GM12878 (cell line): ENCODE measurements around the gene LRRC55. TPM values are rescaled to one million over a fixed set of nuclear protein-coding genes. Genes with fewer than 3 reads are reported as not detected.

Experiments
- ATAC-seq: fragments of 200-7000 bp; cut with Tn5 transposase; 3 replicates; pipeline ENCODE4 v1.9.1; 2020; ENCODE audit warnings: mild to moderate bottlenecking, moderate library complexity
- BruUV-seq: library from RNA; stranded (reverse); fragments of 400-500 nt; replicated peaks from 2 replicates; lab custom pipeline; 2021; lab: Mats Ljungman, UMichigan
- CTCF ChIA-PET: fragments of 300-600 bp; sonication (Branson Sonifier 250); formaldehyde crosslinking; extraction: SDS; loops from one replicate; lab custom pipeline; 2021; ENCODE audit warnings: inconsistent platforms; lab: Yijun Ruan, JAX
- POLR2A ChIA-PET: fragments of 350-600 bp; formaldehyde crosslinking; extraction: SDS; loops from one replicate; lab custom pipeline; 2021; ENCODE audit warnings: inconsistent platforms; lab: Charles Lee
- RAD21 ChIA-PET: fragments of 300-600 bp; sonication (Branson Sonifier 250); formaldehyde crosslinking; loops from one replicate; lab custom pipeline; 2023; ENCODE audit warnings: antibody characterized with exemption; ENCODE audit not compliant: unreplicated experiment; lab: Charles Lee
- SMC1A ChIA-PET: fragments of 300-600 bp; sonication (Branson Sonifier 250); formaldehyde crosslinking; loops from one replicate; lab custom pipeline; 2023; ENCODE audit not compliant: unreplicated experiment, uncharacterized antibody; lab: Charles Lee
- DNase-seq: peaks from one replicate; pipeline ENCODE4 v3.0.0-alpha.2; 2011; ENCODE audit warnings: low read depth, low spot score
- FAIRE-seq: peaks from 3 replicates; lab custom pipeline; 2011; peaks lifted over from hg19 to GRCh38; lab: Jason Lieb, UNC
- H2AFZ ChIP-seq: 2 replicates; pipeline ENCODE4 v1.6.0; 2011; ENCODE audit warnings: low read depth, low read length, control low read depth; ENCODE audit not compliant: control insufficient read depth
- H3K27ac ChIP-seq: 2 replicates; pipeline ENCODE4 v1.5.1; 2011; ENCODE audit warnings: control low read depth; ENCODE audit not compliant: control insufficient read depth, insufficient read depth
- H3K27me3 ChIP-seq, 2 experiments: replicated peaks in 1 of 2; 2 replicates each; pipeline versions ENCODE4 v1.6.0 to v1.6.1; 2011; ENCODE audit warnings: low read length in 1 of 2; ENCODE audit not compliant: control insufficient read depth in 2 of 2, insufficient read depth in 2 of 2
- H3K36me3 ChIP-seq, 2 experiments: 2 replicates each; pipeline ENCODE4 v1.5.1; 2011; ENCODE audit warnings: low read length in 1 of 2; ENCODE audit not compliant: control insufficient read depth in 2 of 2, insufficient read depth in 2 of 2
- H3K4me1 ChIP-seq: 2 replicates; pipeline ENCODE4 v1.6.1; 2011; ENCODE audit warnings: mild to moderate bottlenecking, low read length, moderate library complexity, mixed read lengths; ENCODE audit not compliant: control insufficient read depth, insufficient read depth
- H3K4me2 ChIP-seq: 2 replicates; pipeline ENCODE4 v1.6.0; 2011; ENCODE audit warnings: control low read depth; ENCODE audit not compliant: control insufficient read depth, insufficient read depth
- H3K4me3 ChIP-seq: fragments of 200-600 bp; sonication (generic); 2 replicates; pipeline ENCODE4 v1.5.1; 2016
- H3K79me2 ChIP-seq: 2 replicates; pipeline ENCODE4 v1.6.0; 2011; ENCODE audit warnings: low read length; ENCODE audit not compliant: control insufficient read depth, insufficient read depth
- H3K9ac ChIP-seq: 2 replicates; pipeline ENCODE4 v1.8.0; 2011; ENCODE audit warnings: low read length, control low read depth, mixed read lengths; ENCODE audit not compliant: control insufficient read depth, insufficient read depth
- H3K9me3 ChIP-seq: replicated peaks from 3 replicates; pipeline ENCODE4 v1.5.1; 2011; ENCODE audit warnings: mild to moderate bottlenecking, low read length; ENCODE audit not compliant: control insufficient read depth, insufficient read depth
- H4K20me1 ChIP-seq: 2 replicates; pipeline ENCODE4 v1.6.0; 2011; ENCODE audit not compliant: control insufficient read depth, insufficient read depth
- CBX5 ChIP-seq: sonication (generic); IDR thresholded peaks from 2 replicates; pipeline ENCODE4 v1.6.1; 2016; ENCODE audit warnings: low read depth, moderate library complexity, mild to moderate bottlenecking, inconsistent platforms
- CHD2 ChIP-seq: IDR thresholded peaks from 2 replicates; pipeline ENCODE4 v1.6.1; 2011; ENCODE audit warnings: low read depth, low read length, improper control_type of control experiment, borderline replicate concordance
- EGR1 ChIP-seq, 2 experiments: IDR thresholded peaks; 1 replicate in 1 of 2; 2 replicates in 1 of 2; pipeline ENCODE4 v1.6.1; 2011 to 2012; ENCODE audit warnings: low read depth in 2 of 2, low read length in 2 of 2, borderline replicate concordance in 1 of 2, mild to moderate bottlenecking in 1 of 2, moderate library complexity in 1 of 2
- MEF2A ChIP-seq: IDR thresholded peaks from 2 replicates; pipeline ENCODE4 v1.6.1; 2011; ENCODE audit warnings: low read depth, mild to moderate bottlenecking, low read length, moderate library complexity; ENCODE audit not compliant: insufficient read depth
- POU2F2 ChIP-seq: IDR thresholded peaks from 3 replicates; pipeline ENCODE4 v1.6.1; 2011; ENCODE audit warnings: low read depth, mild to moderate bottlenecking, low read length, borderline replicate concordance
- ZNF24 ChIP-seq: fragments of 450-650 bp; IDR thresholded peaks from 2 replicates; pipeline ENCODE4 v1.6.1; 2017; ENCODE audit warnings: antibody characterized with exemption, mild to moderate bottlenecking
- WGBS: methylation state at CpG from one replicate; pipeline ENCODE4 v1.1.6; 2016; ENCODE audit warnings: low lambda C conversion rate; ENCODE audit not compliant: insufficient replicate concordance, insufficient coverage; ENCODE audit errors: missing lambda C conversion rate; 5-methylcytosine and 5-hydroxymethylcytosine counted together
- in situ Hi-C: fragments of 300-500 bp; cut with MboI; formaldehyde crosslinking; loops from 9 replicates; pipeline ENCODE4 v1.14.3; 2018; ENCODE audit warnings: mixed read lengths
- intact Hi-C: fragments of 100-400 bp; cut with micrococcal nuclease; formaldehyde crosslinking; loops from one replicate; pipeline ENCODE4 v1.14.2; 2022; ENCODE audit not compliant: unreplicated experiment
- polyA plus RNA-seq, 11 experiments: library from polyadenylated mRNA; depleted of rRNA in 4 of 11; unstranded in 6 of 11; stranded (reverse) in 5 of 11; fragments of >200 nt; fragmentation: Nextera tagmentation in 4 of 11; fragmentation: Illumina TruSeq in 1 of 11; extraction: Ambion mirVana in 4 of 11; extraction: Trizol in 1 of 11; gene quantifications; 1 replicate in 1 of 11; 2 replicates in 10 of 11; pipeline versions ENCODE4 v1.2.1 to v1.2.3, GENCODE V29; 2011 to 2016; ENCODE audit warnings: inconsistent platforms in 2 of 11, missing spikeins in 2 of 11, low read depth in 1 of 11
- total RNA-seq, 4 experiments: library from RNA; depleted of rRNA in 3 of 4; stranded (reverse); fragments of >200 nt in 3 of 4; fragmentation: Illumina TruSeq in 1 of 4; extraction: Trizol in 1 of 4; gene quantifications; 2 replicates each; pipeline versions ENCODE4 v1.2.1 to v1.2.3, GENCODE V29; 2013 to 2021
- TF ChIP-seq, protein P1 (sequence below): IDR thresholded peaks from 2 replicates; pipeline ENCODE4 v1.6.1; 2011; ENCODE audit warnings: low read depth, mild to moderate bottlenecking, low read length, moderate library complexity, borderline replicate concordance; ENCODE audit errors: extremely low read depth
- TF ChIP-seq, protein P2 (sequence below): fragments of 450-650 bp; formaldehyde crosslinking; IDR thresholded peaks from 2 replicates; pipeline ENCODE4 v1.5.0; 2022; ENCODE audit warnings: mild to moderate bottlenecking, missing genetic modification characterization
- TF ChIP-seq, protein P3 (sequence below): fragments of 450-650 bp; IDR thresholded peaks from 2 replicates; pipeline ENCODE4 v1.6.1; 2017; ENCODE audit warnings: low read depth, mild to moderate bottlenecking, moderate library complexity
- TF ChIP-seq, protein P4 (sequence below): fragments of 450-650 bp; IDR thresholded peaks from 2 replicates; pipeline ENCODE4 v1.6.1; 2017; ENCODE audit warnings: mild to moderate bottlenecking

The LRRC55 gene
- total and polyA plus RNA-seq, 10 of the 15 experiments (the other 5 are each of a cell fraction or from before 2014, with no cell fraction given) = 0.01 to 0.04 TPM; not detected in 8

DNA sequence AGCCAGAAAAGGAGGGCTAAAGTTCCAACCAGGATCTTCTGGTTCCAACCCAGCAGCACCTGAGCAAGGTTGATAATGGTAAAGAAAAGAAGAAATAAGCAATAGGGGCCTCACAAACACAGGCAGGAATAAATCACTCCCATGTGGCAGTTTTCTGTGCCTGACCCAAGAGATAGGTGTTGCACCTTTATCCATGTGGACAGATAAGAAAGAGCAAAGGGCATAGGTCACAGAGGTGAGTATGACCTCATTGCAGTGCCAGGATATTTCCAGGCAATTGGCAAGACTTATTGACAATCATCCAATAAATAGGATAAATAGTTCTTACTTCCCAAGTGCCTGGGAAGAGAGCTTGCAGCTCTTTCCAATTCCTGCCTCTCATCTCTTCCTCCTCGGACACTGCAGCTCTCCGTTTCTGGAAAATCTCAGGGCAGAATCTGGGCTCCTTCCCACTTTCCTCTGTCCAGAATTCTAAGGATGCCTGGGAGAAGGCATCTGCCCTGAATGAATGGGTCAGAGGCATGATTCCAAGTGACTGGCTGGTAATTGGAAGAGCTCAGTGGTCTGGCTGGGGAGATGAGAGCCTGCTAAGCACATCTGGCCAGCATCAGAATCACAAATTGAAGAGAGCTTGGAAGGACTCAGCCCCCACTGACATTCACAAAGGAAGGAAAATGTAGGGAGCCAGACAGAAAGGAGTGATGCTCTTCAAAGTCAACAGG lies 14.5 kb upstream of the LRRC55 start:
- intact Hi-C loops (no loop called here), in situ Hi-C loops (no loop called here)
- Histone ChIP-seq H3K9me3 (no peaks in the 10 kb centered on the region), H2AFZ (no peak overlapping the region), H3K27me3 (no peaks in the 10 kb centered on the region), H3K4me2 (no peak overlapping the region), H3K27ac (no peak overlapping the region), H3K79me2 (no peaks in the 10 kb centered on the region), H3K9ac (no peak overlapping the region), H4K20me1 (no peaks in the 10 kb centered on the region), H3K4me3 (no peak overlapping the region), H3K36me3 (no peaks in the 10 kb centered on the region), H3K4me1 (no peaks in the 10 kb centered on the region)
- DNase-seq (no peak), FAIRE-seq (no peak), ATAC-seq (no peak)
- RAD21 ChIA-PET = no interaction called here
- SMC1A ChIA-PET = no interaction called here
- CTCF ChIA-PET = interaction anchor here (1.4 kb wide), 1 partner anchor 9 kb away, joined by 5 read pairs; no protein-coding TSS in a partner anchor
- 0% methylated on average over 2 of the region's 2 CpGs for WGBS
- BruUV-seq = no TSS peak
- TF ChIP-seq CBX5 = no peak
- TF ChIP-seq, protein P1, sequence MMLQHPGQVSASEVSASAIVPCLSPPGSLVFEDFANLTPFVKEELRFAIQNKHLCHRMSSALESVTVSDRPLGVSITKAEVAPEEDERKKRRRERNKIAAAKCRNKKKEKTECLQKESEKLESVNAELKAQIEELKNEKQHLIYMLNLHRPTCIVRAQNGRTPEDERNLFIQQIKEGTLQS = no peak
- TF ChIP-seq ZNF24 = no peak
- TF ChIP-seq MEF2A = no peak
- TF ChIP-seq, protein P2, sequence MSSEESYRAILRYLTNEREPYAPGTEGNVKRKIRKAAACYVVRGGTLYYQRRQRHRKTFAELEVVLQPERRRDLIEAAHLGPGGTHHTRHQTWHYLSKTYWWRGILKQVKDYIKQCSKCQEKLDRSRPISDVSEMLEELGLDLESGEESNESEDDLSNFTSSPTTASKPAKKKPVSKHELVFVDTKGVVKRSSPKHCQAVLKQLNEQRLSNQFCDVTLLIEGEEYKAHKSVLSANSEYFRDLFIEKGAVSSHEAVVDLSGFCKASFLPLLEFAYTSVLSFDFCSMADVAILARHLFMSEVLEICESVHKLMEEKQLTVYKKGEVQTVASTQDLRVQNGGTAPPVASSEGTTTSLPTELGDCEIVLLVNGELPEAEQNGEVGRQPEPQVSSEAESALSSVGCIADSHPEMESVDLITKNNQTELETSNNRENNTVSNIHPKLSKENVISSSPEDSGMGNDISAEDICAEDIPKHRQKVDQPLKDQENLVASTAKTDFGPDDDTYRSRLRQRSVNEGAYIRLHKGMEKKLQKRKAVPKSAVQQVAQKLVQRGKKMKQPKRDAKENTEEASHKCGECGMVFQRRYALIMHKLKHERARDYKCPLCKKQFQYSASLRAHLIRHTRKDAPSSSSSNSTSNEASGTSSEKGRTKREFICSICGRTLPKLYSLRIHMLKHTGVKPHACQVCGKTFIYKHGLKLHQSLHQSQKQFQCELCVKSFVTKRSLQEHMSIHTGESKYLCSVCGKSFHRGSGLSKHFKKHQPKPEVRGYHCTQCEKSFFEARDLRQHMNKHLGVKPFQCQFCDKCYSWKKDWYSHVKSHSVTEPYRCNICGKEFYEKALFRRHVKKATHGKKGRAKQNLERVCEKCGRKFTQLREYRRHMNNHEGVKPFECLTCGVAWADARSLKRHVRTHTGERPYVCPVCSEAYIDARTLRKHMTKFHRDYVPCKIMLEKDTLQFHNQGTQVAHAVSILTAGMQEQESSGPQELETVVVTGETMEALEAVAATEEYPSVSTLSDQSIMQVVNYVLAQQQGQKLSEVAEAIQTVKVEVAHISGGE (CRISPR knock-in tag) = no peak
- no peak for TF ChIP-seq CHD2
- TF ChIP-seq EGR1 (IDR thresholded peaks at IDR 0.05; ENCODE audit: borderline replicate concordance in 1 of 2, low read depth in 2 of 2, low read length in 2 of 2) = no peak
- TF ChIP-seq POU2F2 = no peak
- TF ChIP-seq, protein P3, sequence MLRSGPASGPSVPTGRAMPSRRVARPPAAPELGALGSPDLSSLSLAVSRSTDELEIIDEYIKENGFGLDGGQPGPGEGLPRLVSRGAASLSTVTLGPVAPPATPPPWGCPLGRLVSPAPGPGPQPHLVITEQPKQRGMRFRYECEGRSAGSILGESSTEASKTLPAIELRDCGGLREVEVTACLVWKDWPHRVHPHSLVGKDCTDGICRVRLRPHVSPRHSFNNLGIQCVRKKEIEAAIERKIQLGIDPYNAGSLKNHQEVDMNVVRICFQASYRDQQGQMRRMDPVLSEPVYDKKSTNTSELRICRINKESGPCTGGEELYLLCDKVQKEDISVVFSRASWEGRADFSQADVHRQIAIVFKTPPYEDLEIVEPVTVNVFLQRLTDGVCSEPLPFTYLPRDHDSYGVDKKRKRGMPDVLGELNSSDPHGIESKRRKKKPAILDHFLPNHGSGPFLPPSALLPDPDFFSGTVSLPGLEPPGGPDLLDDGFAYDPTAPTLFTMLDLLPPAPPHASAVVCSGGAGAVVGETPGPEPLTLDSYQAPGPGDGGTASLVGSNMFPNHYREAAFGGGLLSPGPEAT = no peak
- TF ChIP-seq, protein P4, sequence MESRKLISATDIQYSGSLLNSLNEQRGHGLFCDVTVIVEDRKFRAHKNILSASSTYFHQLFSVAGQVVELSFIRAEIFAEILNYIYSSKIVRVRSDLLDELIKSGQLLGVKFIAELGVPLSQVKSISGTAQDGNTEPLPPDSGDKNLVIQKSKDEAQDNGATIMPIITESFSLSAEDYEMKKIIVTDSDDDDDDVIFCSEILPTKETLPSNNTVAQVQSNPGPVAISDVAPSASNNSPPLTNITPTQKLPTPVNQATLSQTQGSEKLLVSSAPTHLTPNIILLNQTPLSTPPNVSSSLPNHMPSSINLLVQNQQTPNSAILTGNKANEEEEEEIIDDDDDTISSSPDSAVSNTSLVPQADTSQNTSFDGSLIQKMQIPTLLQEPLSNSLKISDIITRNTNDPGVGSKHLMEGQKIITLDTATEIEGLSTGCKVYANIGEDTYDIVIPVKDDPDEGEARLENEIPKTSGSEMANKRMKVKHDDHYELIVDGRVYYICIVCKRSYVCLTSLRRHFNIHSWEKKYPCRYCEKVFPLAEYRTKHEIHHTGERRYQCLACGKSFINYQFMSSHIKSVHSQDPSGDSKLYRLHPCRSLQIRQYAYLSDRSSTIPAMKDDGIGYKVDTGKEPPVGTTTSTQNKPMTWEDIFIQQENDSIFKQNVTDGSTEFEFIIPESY = no peak
- POLR2A ChIA-PET = interaction anchor here (0.5 kb wide), 1 partner anchor 553 kb away, joined by 3 read pairs; no protein-coding TSS in a partner anchor
